CD4-positive, CD25-positive, alpha-beta regulatory T cell (primary cell): ENCODE data around the gene PTGS1. TPM values are rescaled to one million over a fixed set of nuclear protein-coding genes. Genes with fewer than 3 reads are reported as not detected.

ENCODE experiments used
- ATAC-seq, 2 donors: fragments of 150-1000 bp; cut with Tn5 transposase; one replicate each; pipeline ENCODE4 v1.10.0; 2021; ENCODE audit warnings: low read depth in 2 of 2, moderate number of reproducible peaks in 2 of 2, moderate library complexity in 1 of 2
- DNase-seq, 3 donors: peaks; one replicate each; pipeline versions ENCODE4 v3.0.0 to v3.0.0-alpha.2; 2012 to 2022; ENCODE audit warnings: mixed read lengths in 1 of 3
- H3K27ac ChIP-seq: one replicate; pipeline ENCODE4 v1.7.0; 2013; ENCODE audit warnings: mild to moderate bottlenecking, low read length; ENCODE audit not compliant: insufficient read depth, poor library complexity, severe bottlenecking
- H3K27me3 ChIP-seq: one replicate; pipeline ENCODE4 v1.7.0; 2013; ENCODE audit warnings: low read length; ENCODE audit not compliant: control insufficient read depth, insufficient read depth
- H3K36me3 ChIP-seq: one replicate; pipeline ENCODE4 v1.7.0; 2013; ENCODE audit warnings: mild to moderate bottlenecking, low read length, moderate library complexity; ENCODE audit not compliant: control insufficient read depth, insufficient read depth
- H3K4me1 ChIP-seq: 2 replicates; pipeline ENCODE4 v1.7.0; 2013; ENCODE audit warnings: mild to moderate bottlenecking, low read length; ENCODE audit not compliant: insufficient read depth, control insufficient read depth, poor library complexity, severe bottlenecking
- H3K4me3 ChIP-seq: one replicate; pipeline ENCODE4 v1.7.0; 2013; ENCODE audit warnings: low read depth, mild to moderate bottlenecking, low read length, moderate library complexity
- H3K9me3 ChIP-seq, 2 experiments: 1 replicate in 1 of 2; 2 replicates in 1 of 2; pipeline ENCODE4 v1.7.0; 2013; ENCODE audit warnings: low read length in 2 of 2, mild to moderate bottlenecking in 1 of 2, moderate library complexity in 1 of 2; ENCODE audit not compliant: control insufficient read depth in 2 of 2
- H3K27ac Mint-ChIP-seq, 3 donors: one replicate each; pipeline ENCODE4 v1.8.0; 2020 to 2022; ENCODE audit warnings: mild to moderate bottlenecking in 3 of 3, mixed read lengths in 3 of 3, moderate library complexity in 2 of 3
- H3K27me3 Mint-ChIP-seq: one replicate; pipeline ENCODE4 v1.8.0; 2022; ENCODE audit warnings: mild to moderate bottlenecking, mixed read lengths
- H3K36me3 Mint-ChIP-seq: one replicate; pipeline ENCODE4 v1.8.0; 2020; ENCODE audit warnings: mixed read lengths
- H3K4me1 Mint-ChIP-seq, 4 donors: one replicate each; pipeline ENCODE4 v1.8.0; 2020 to 2022; ENCODE audit warnings: mixed read lengths in 4 of 4, mild to moderate bottlenecking in 1 of 4
- H3K4me3 Mint-ChIP-seq, 4 donors: one replicate each; pipeline ENCODE4 v1.8.0; 2020 to 2022; ENCODE audit warnings: mild to moderate bottlenecking in 4 of 4, mixed read lengths in 4 of 4, moderate library complexity in 3 of 4
- H3K9me3 Mint-ChIP-seq, 7 donors: one replicate each; pipeline ENCODE4 v1.8.0; 2020 to 2022; ENCODE audit warnings: mixed read lengths in 7 of 7, mild to moderate bottlenecking in 3 of 7, moderate library complexity in 2 of 7
- polyA plus RNA-seq, 4 donors: library from polyadenylated mRNA; unstranded; fragments of 300-500 nt; fragmentation: Illumina TruSeq; gene quantifications; one replicate each; pipeline ENCODE4 v1.2.3, GENCODE V29; 2021
- total RNA-seq: library from RNA; stranded (reverse); gene quantifications from one replicate; pipeline ENCODE4 v1.2.3, GENCODE V29; 2022

The PTGS1 gene
- total and polyA plus RNA-seq, 5 donors from 2014 or later, result 0.03 to 9.2 (median 0.83) TPM

GRCh38 chr9:122379340-122379739, 8.5 kb downstream of the PTGS1 start:
- H3K27me3 Mint-ChIP-seq, result no peaks in the 10 kb centered on the region
- Histone ChIP-seq H3K4me3 (no peak overlapping the region), H3K27me3 (no peaks in the 10 kb centered on the region), H3K36me3 (no peaks in the 10 kb centered on the region), H3K4me1 (no peaks in the 10 kb centered on the region), H3K9me3 (peaks cover 8 to 12% of the 10 kb centered on the region in 2 experiments), H3K27ac (no peak overlapping the region)
- H3K27ac Mint-ChIP-seq, result no peak overlapping the region
- H3K4me3 Mint-ChIP-seq, result no peak overlapping the region
- no peaks in the 10 kb centered on the region for H3K36me3 Mint-ChIP-seq
- H3K9me3 Mint-ChIP-seq, result peaks cover 0 to 9% (median 4%) of the 10 kb centered on the region in 7 donors
- DNase-seq (no peak), ATAC-seq (no peak)
- H3K4me1 Mint-ChIP-seq, result peaks cover 0 to 4% (median 0%) of the 10 kb centered on the region in 4 donors

GRCh38 chr9:122380293-122380692, 9.5 kb downstream of the PTGS1 start:
- no peak overlapping the region for H3K27ac Mint-ChIP-seq
- Histone ChIP-seq H3K36me3 (no peaks in the 10 kb centered on the region), H3K27ac (no peak overlapping the region), H3K4me1 (no peaks in the 10 kb centered on the region), H3K27me3 (no peaks in the 10 kb centered on the region), H3K4me3 (no peak overlapping the region), H3K9me3 (peaks cover 8 to 12% of the 10 kb centered on the region in 2 experiments)
- peaks cover 0 to 9% (median 4%) of the 10 kb centered on the region in 7 donors for H3K9me3 Mint-ChIP-seq
- ATAC-seq, result no peak
- peaks cover 0 to 4% (median 0%) of the 10 kb centered on the region in 4 donors for H3K4me1 Mint-ChIP-seq
- no peaks in the 10 kb centered on the region for H3K36me3 Mint-ChIP-seq
- no peaks in the 10 kb centered on the region for H3K27me3 Mint-ChIP-seq
- no peak overlapping the region for H3K4me3 Mint-ChIP-seq
- no peak for DNase-seq

- no peak for ATAC-seq
- H3K27ac ChIP-seq, result no peak overlapping the region
- H3K4me1 ChIP-seq, result no peaks in the 10 kb centered on the region
- no peaks in the 10 kb centered on the region for H3K36me3 ChIP-seq
- peaks cover 0 to 4% (median 0%) of the 10 kb centered on the region in 4 donors for H3K4me1 Mint-ChIP-seq
- no peak overlapping the region for H3K27ac Mint-ChIP-seq
- no peaks in the 10 kb centered on the region for H3K36me3 Mint-ChIP-seq
- no peak for DNase-seq
- H3K9me3 Mint-ChIP-seq, result peaks cover 0 to 9% (median 4%) of the 10 kb centered on the region in 7 donors
- no peak overlapping the region for H3K4me3 ChIP-seq
- H3K4me3 Mint-ChIP-seq, result no peak overlapping the region
- peaks cover 8 to 12% of the 10 kb centered on the region in 2 experiments for H3K9me3 ChIP-seq
- no peaks in the 10 kb centered on the region for H3K27me3 Mint-ChIP-seq
- H3K27me3 ChIP-seq, result no peaks in the 10 kb centered on the region
Measured at GRCh38 chr9:122381206-122381950, 10.6 kb downstream of the PTGS1 start.

- H3K9me3 Mint-ChIP-seq, result peaks cover 0 to 9% (median 4%) of the 10 kb centered on the region in 7 donors
- H3K36me3 ChIP-seq, result no peaks in the 10 kb centered on the region
- no peaks in the 10 kb centered on the region for H3K36me3 Mint-ChIP-seq
- no peak for DNase-seq
- H3K27ac ChIP-seq, result no peak overlapping the region
- no peak overlapping the region for H3K4me3 ChIP-seq
- H3K4me1 ChIP-seq, result no peaks in the 10 kb centered on the region
- H3K4me1 Mint-ChIP-seq, result peaks cover 0 to 4% (median 0%) of the 10 kb centered on the region in 4 donors
- H3K4me3 Mint-ChIP-seq, result no peak overlapping the region
- no peak overlapping the region for H3K27ac Mint-ChIP-seq
- H3K27me3 Mint-ChIP-seq, result peaks cover 8% of the 10 kb centered on the region
- no peaks in the 10 kb centered on the region for H3K27me3 ChIP-seq
- no peak for ATAC-seq
- H3K9me3 ChIP-seq, result peaks cover 8 to 12% of the 10 kb centered on the region in 2 experiments
Measured at GRCh38 chr9:122382901-122383850, 12.4 kb downstream of the PTGS1 start.

- H3K36me3 ChIP-seq, result no peaks in the 10 kb centered on the region
- no peaks in the 10 kb centered on the region for H3K36me3 Mint-ChIP-seq
- peaks cover 16% of the 10 kb centered on the region for H3K27me3 Mint-ChIP-seq
- no peak overlapping the region for H3K4me3 Mint-ChIP-seq
- DNase-seq, result no peak
- H3K27ac ChIP-seq, result no peak overlapping the region
- H3K4me1 ChIP-seq, result no peaks in the 10 kb centered on the region
- H3K27me3 ChIP-seq, result no peaks in the 10 kb centered on the region
- ATAC-seq, result no peak
- H3K4me3 ChIP-seq, result no peak overlapping the region
- no peak overlapping the region for H3K27ac Mint-ChIP-seq
- peaks cover 0 to 4% (median 0%) of the 10 kb centered on the region in 4 donors for H3K4me1 Mint-ChIP-seq
- H3K9me3 ChIP-seq, result peaks cover 7 to 11% of the 10 kb centered on the region in 2 experiments
- peaks cover 0 to 9% (median 2%) of the 10 kb centered on the region in 7 donors for H3K9me3 Mint-ChIP-seq
Measured at GRCh38 chr9:122383992-122384461, 13.2 kb downstream of the PTGS1 start.

GRCh38 chr9:122386311-122386872, 15.6 kb downstream of the PTGS1 start:
- Mint-ChIP-seq H3K36me3 (no peaks in the 10 kb centered on the region), H3K27me3 (peaks cover 22% of the 10 kb centered on the region), H3K9me3 (peaks cover 0 to 2% (median 0%) of the 10 kb centered on the region in 7 donors), H3K4me1 (peaks cover 0 to 4% (median under 1%) of the 10 kb centered on the region in 4 donors), H3K4me3 (no peak overlapping the region), H3K27ac (no peak overlapping the region)
- DNase-seq (no peak), ATAC-seq (no peak)
- H3K36me3 ChIP-seq, result no peaks in the 10 kb centered on the region
- no peak overlapping the region for H3K27ac ChIP-seq
- no peaks in the 10 kb centered on the region for H3K4me1 ChIP-seq
- no peaks in the 10 kb centered on the region for H3K27me3 ChIP-seq
- no peaks in the 10 kb centered on the region for H3K9me3 ChIP-seq
- H3K4me3 ChIP-seq, result no peak overlapping the region

GRCh38 chr9:122387536-122387935, 16.7 kb downstream of the PTGS1 start:
- ATAC-seq, result no peak
- no peaks in the 10 kb centered on the region for H3K9me3 ChIP-seq
- no peaks in the 10 kb centered on the region for H3K36me3 Mint-ChIP-seq

More at GRCh38 chr9:122387536-122387935, 16.7 kb downstream of the PTGS1 start:
- Histone ChIP-seq H3K27me3 (no peaks in the 10 kb centered on the region), H3K27ac (no peak overlapping the region), H3K4me1 (no peaks in the 10 kb centered on the region), H3K4me3 (no peak overlapping the region), H3K36me3 (no peaks in the 10 kb centered on the region)
- H3K9me3 Mint-ChIP-seq, result peaks cover 0 to 2% (median 0%) of the 10 kb centered on the region in 7 donors
- peaks cover 22% of the 10 kb centered on the region for H3K27me3 Mint-ChIP-seq
- H3K4me1 Mint-ChIP-seq, result peaks cover 0 to 3% (median under 1%) of the 10 kb centered on the region in 4 donors
- no peak overlapping the region for H3K4me3 Mint-ChIP-seq
- no peak for DNase-seq
- no peak overlapping the region for H3K27ac Mint-ChIP-seq
